Activated T-helper 1 cell treated with Interleukin-2 at 50 U/mL for 16 hours (primary cell): ENCODE measurements around the gene CCDC180.
"Not testable (repeated sequence)": the region's sequence is repeated elsewhere in the genome, so short reads cannot be mapped to it uniquely, and the experiment has no call there.

Experiments used
- DNase-seq: peaks from one replicate; pipeline ENCODE4 v3.0.0-alpha.2; 2020; ENCODE audit warnings: low read depth

Gene CCDC180

DNA sequence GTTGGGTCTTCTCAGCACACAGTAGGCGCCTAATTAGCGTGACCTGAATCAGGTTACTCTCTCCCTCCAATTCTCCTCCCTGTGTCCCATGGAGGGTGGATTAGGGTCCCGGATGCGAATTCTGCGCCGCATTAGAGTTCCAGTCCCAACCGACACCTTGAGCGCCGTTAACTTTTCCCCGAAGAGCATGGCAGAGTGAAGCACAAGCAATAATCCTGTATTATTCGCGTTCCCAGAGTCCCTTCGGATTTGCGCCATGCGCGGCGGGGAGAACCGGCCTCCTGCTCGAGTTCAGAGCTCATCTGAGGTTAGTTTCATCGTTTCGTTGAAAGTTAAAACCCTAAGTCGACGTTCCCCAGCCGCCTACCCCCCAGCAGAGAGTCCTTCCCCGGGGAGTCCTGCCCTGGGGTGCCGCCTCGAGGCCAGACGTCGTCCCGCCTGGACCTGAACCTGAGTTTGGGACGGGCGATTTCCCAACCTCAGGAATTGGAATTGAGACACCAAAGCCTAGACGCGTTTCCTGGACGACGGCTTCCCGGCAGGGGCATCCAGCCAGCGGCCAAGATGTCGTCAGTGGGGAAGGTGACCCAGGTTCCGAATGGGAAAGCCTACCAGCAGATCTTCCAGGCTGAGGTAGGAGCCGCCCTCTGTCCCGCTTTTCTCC, at the start of gene CCDC180:
Gene CCDC180 (plus strand): TSS at position 160 of the 664 bp plus-strand sequence. CDS start 405 bp downstream, at position 565.
- DNase-seq = no peak

GRCh38 chr9:97259834-97260514, 47.5 kb upstream of the CCDC180 start:
- DNase-seq = not testable (repeated sequence)

GRCh38 chr9:97271292-97271691, 36.2 kb upstream of the CCDC180 start:
- no peak for DNase-seq

DNA sequence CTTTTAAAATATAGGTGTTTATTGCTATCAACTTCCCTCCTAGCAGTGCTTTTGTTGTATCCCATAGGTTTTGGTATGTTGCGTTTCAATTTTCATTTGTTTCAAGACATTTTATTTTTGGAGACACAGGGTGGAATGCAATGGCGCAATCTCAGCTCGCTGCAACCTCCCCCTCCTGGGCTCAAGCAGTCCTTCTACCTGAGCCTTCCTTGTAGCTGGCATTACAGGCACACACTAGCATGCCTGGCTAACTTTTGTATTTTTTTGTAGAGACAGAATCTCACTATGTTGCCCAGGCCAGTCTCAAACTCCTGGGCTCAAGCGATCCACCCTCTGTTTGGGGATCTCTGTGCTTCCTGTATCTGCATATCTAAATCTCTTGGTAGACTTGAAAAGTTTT, 35.4 kb upstream of the CCDC180 start:
- no peak for DNase-seq

GRCh38 chr9:97276310-97276852, 31.1 kb upstream of the CCDC180 start:
- no peak for DNase-seq

- DNase-seq = no peak
Measured at GRCh38 chr9:97277953-97278352, 29.5 kb upstream of the CCDC180 start.

- no peak for DNase-seq
Measured at GRCh38 chr9:97280755-97281330, 26.6 kb upstream of the CCDC180 start.

DNA sequence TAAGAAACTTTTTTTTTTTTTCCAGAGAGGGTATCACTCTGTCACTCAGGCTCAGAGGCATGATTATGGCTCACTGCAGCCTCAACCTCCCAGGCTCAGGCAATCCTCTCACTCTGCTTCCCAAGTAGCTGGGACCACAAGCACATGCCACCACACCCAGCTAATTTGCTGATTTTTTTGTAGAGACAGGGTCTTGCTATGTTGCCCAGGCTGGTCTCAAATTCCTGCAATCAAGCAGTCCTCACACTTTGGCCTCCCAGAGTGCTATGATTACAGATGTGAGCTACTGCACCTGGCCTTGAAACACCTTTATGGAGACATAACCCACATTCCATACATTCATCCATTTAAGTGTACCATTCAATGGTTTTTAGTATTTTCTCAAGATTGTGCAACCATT, 23.7 kb upstream of the CCDC180 start:
- no peak for DNase-seq

GRCh38 chr9:97284798-97285197, 22.7 kb upstream of the CCDC180 start:
- no peak for DNase-seq

DNA sequence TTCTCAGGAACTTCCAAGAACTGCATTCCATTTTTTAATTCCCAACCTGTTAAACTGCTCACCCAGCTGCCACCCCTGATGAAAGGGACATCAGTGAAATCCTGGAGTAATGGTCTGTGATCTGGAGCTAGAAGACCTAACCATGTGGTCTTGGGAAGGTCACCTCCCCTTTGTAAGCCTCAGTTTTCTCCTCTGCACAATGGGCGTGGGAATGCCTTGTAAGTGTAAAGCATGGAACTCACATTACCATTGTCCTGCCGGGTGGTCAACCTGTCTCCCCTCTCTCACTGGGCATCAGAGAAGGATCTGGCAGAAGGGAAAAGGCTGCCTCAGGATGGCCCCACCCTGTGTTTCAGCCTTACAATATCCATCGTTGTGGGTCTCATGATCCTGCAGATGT, 15.3 kb upstream of the CCDC180 start:
- no peak for DNase-seq

DNA sequence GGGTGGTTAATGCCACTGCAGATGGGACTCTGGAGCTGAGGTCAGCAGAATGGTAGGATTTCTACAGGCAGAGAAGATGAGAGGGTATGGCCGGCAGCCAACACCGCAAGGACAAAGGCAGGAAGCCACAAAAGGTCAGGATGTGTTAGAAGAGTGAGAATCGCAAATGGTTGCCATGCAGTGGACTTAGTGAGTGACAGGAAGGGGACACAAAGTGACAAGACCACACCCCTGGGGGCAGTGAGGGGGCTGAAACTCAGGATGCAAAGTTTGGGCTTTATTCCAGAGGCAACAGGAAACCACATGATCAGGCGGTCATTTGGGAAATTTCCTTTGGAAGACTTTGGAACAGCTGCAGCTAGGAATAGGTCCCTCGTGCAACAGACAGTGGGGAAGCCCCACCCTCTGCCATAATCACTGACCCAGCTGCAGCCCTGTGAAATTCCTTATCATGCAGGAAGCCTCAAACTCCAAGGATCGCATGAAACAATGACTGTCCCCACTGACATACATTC, 14.2 kb upstream of the CCDC180 start:
- DNase-seq = no peak

DNA sequence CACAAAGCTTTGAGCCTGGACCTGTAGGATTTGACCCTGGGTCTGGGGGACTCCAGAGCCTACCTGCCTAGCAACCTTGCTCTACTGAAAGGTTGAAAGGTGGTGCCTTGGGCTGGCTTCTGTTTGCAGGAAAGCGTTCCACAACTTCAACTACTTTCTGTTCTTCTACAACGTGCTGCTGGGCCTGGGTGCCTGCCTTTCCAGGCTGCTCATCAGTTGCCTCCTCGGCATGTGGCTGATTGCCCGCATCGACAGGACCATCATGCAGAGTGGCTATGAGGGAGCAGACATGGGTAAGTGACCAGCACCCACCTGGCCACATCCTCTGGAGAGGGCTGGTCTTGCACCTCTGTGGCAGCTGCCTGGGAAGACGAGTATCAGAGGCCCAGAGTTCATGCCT, 13.6 kb upstream of the CCDC180 start:
- no peak for DNase-seq

DNA sequence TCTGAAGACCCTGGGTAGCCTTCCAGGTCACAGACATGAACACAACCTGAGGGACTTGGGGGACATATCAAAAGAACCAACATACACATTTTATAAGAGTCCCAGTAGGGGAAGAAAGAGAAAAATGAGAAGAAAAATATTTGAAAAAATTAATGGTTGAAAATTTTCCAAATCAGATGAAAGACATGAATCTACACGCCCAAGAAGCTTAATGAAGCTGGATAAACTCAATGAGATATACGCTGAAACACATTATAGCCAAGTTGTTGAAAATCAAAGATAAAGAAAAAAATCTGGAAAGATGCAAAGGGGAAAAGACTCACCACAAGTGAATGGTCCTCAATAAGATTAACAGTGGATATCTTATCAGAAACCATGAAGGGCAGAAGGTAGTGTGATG, 9.6 kb upstream of the CCDC180 start:
- no peak for DNase-seq

DNA sequence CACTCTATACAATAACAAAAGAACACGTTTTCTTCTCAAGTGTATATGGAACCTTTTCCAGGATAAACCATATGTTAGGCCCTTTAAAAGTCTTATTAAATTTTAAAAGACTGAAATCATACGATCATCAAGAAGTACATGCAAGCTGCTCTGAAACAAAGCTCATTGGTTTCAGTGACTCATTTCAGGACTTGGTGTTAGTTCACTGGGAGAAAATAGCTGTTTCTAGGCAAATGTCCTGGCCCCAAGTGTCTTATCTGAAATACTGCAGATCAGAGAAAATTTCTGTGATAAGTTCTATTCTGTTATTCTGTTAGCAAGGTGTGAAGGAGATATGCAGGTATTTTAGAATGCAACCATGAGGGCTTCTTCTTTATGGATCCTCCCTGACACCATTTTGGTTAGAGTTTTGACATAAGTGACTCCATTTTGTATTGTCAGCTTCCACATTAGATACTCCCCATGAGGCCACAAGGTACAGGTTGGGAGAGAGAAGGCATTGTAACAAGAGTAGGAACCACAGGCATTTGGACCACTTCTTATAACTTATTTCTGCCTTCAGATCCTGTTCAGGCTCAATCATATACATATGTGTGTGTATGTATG, 7.5 kb upstream of the CCDC180 start:
- DNase-seq = no peak

DNA sequence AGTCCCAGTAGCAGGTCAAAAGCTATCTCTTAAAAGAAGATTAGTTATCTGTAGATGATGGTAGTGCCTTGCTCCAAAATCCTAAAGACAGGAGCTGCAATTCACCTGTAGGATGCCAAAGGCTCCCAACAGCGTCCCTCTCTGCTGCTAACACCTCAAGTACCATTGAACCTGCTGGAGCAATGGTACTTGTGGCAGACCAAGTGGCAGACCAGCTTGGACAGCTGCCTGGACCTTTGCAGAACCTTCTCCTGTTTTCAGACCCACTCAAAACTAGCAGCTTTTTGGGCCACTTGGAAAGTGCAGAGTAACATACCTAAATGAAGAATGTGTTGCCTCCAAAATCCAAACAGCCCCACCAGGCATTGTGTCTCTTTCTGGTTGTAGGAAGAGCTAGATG, 6.9 kb upstream of the CCDC180 start:
- DNase-seq = no peak

GRCh38 chr9:97301974-97302373, 5.5 kb upstream of the CCDC180 start:
- no peak for DNase-seq

DNA sequence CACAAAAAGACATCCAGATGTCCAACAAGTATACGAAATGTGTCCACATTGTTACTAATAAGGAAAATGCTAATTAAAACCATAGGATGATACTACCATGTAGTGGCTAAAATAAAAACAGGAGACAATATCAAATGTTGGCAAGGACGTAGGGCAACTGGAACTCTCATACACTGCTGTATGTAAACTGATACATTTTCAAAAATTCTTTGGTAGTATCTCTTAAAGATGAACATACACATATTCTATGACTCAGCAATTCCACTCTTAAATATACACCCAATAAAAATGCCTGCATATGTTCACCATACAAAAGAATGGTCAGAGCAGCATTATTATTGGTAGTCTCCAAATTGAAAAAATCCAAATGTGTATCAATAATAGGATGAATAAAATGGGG, 2.9 kb upstream of the CCDC180 start:
- DNase-seq = no peak

DNA sequence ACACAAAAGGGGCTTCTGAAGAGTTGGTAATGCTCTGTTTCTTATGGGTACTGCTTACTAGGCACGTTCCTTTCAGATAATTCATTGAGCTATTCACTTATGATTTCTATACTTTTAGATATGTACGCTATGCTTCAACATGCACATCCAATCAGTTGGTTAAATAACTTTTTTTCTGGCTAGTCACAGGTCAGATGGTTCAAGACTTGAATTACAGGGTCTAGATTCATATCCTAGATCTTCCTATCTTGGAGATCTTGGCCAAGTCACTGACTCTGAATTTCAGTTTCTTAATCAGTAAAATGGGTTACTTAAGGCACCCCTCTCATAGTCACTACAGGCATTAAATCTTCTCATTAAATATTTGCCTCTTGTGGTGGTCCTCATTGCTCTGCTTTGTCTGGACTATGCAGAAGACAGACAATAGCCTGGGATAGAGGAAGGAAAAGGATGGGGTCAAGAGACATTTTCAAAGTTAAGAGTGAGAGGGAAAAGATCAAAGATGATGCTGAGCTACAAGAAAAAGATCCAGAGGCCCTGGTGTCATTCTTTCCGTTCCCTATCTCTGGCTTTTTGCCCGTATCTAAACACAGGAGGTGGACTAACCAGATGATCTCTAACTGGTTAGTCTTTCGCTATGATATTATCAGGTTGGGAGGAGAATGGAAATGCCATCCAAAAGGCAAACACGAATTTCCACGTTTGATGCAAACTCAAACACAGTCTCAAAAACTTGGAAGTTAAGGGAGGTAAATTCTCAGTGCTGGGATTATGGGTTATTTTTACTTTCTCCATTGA, 1.8 kb upstream of the CCDC180 start:
- no peak for DNase-seq

DNA sequence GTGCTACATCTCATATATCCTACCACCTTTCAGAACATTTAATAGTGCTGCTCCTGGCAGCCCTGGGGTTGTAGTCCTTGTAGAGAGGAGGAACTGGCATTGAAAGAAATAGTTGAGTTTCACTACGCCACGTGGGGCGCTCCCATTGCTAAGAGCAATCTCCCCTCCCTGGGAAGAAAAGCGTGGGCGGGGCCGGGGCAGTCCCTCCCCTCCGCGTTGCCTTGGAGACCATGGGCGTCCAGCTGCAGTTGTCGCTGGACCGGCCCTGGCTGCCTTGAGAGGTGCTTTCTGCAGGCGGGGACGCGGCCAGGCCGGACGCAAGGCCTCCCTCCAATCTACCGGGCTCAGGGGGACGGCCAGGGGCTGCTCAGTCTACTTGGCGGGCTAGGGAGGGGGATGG, 368 bp upstream of the CCDC180 start:
- no peak for DNase-seq

GRCh38 chr9:97309260-97309659, 1.8 kb downstream of the CCDC180 start:
- DNase-seq = no peak

DNA sequence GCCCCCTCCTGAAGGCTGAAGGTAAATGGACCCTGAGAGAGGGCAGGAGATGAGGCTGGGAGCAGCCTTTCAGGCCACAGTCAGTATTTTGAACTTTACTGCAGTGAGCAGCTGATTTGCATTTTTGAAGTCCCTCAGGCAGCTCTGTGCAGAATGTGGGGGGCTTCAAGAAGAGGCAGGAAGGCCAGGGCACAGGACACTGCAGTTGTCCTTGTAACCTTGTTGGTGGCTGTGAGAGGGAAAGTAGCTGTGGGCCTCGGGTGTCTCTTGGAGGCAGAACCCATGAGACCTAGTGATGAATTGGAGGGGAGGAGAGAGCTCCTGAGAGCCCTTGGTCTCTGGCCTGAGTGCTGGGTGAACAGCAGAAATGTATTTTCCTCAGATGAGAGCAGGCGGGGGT, 2.6 kb downstream of the CCDC180 start:
- no peak for DNase-seq

DNA sequence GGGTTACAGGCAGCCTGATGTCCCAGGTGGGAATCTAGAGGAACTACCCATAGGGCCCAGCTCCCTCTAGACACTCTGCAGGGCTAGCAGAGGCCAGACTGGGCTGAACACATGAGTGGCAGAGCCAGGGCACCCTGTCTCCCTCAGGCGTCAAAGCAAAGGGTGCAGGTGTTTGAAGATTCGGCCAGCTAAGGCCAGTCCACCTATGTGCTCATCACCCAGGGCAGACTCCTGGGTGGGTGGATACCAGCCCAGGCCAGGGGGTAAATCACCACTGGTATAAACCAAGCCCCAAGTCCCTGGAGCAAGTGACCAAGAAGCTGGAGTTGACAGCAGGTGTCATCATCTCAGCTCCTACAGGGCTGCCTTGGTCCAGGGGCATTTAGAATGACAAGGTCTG, 3.4 kb downstream of the CCDC180 start:
- DNase-seq = no peak
